Measurements from ENCODE around the gene STARD4. TPM values are rescaled to one million over a fixed set of nuclear protein-coding genes. Genes with fewer than 3 reads are reported as not detected.

STARD4 gene
- total RNA-seq, 1 donor from 2014 or later = 65.8 TPM

- no peaks in the 10 kb centered on the region for H3K27me3 Mint-ChIP-seq (ENCODE audit: low read depth)
- peaks cover 7% of the 10 kb centered on the region for H3K9me3 Mint-ChIP-seq
- TF ChIP-seq CTCF (IDR thresholded peaks at IDR 0.05; ENCODE audit: unreplicated experiment) = no peak
- no peak overlapping the region for H3K4me3 Mint-ChIP-seq
- no peak for DNase-seq (ENCODE audit: low spot score in 2 of 2, unreplicated experiment in 2 of 2)
- H3K4me1 Mint-ChIP-seq = peaks cover 10% of the 10 kb centered on the region
- H3K27ac Mint-ChIP-seq = no peak overlapping the region
- H3K36me3 Mint-ChIP-seq = peaks cover 2% of the 10 kb centered on the region
Measured at GRCh38 chr5:111472579-111472978, 39.8 kb downstream of the STARD4 start.

GRCh38 chr5:111472096-111472495 lies 40.2 kb downstream of the STARD4 start:
- Mint-ChIP-seq H3K4me1 (peaks cover 10% of the 10 kb centered on the region), H3K9me3 (peaks cover 12% of the 10 kb centered on the region), H3K27ac (no peak overlapping the region), H3K27me3 (ENCODE audit: low read depth) (no peaks in the 10 kb centered on the region), H3K36me3 (peaks cover 2% of the 10 kb centered on the region), H3K4me3 (no peak overlapping the region)
- DNase-seq (ENCODE audit: low spot score in 2 of 2, unreplicated experiment in 2 of 2) = no peak
- no peak for TF ChIP-seq CTCF (IDR thresholded peaks at IDR 0.05; ENCODE audit: unreplicated experiment)

GRCh38 chr5:111469903-111470302 lies 42.4 kb downstream of the STARD4 start:
- TF ChIP-seq CTCF (IDR thresholded peaks at IDR 0.05; ENCODE audit: unreplicated experiment) = no peak

GRCh38 chr5:111469293-111469896 lies 42.9 kb downstream of the STARD4 start:
- Mint-ChIP-seq H3K4me3 (no peak overlapping the region), H3K27ac (peak overlapping the region; percentile 18), H3K9me3 (peaks cover 37% of the 10 kb centered on the region), H3K4me1 (peaks cover 10% of the 10 kb centered on the region), H3K27me3 (ENCODE audit: low read depth) (no peaks in the 10 kb centered on the region), H3K36me3 (peaks cover 12% of the 10 kb centered on the region)
- no peak for TF ChIP-seq CTCF (IDR thresholded peaks at IDR 0.05; ENCODE audit: unreplicated experiment)
- DNase-seq (ENCODE audit: low spot score in 2 of 2, unreplicated experiment in 2 of 2) = no peak

More at GRCh38 chr5:111469903-111470302, 42.4 kb downstream of the STARD4 start:
- peaks cover 34% of the 10 kb centered on the region for H3K9me3 Mint-ChIP-seq
- no peak for DNase-seq (ENCODE audit: low spot score in 2 of 2, unreplicated experiment in 2 of 2)
- no peak overlapping the region for H3K27ac Mint-ChIP-seq
- no peaks in the 10 kb centered on the region for H3K27me3 Mint-ChIP-seq (ENCODE audit: low read depth)
- H3K4me1 Mint-ChIP-seq = peaks cover 10% of the 10 kb centered on the region
- no peak overlapping the region for H3K4me3 Mint-ChIP-seq
- H3K36me3 Mint-ChIP-seq = peaks cover 11% of the 10 kb centered on the region

GRCh38 chr5:111463311-111463710 lies 49.0 kb downstream of the STARD4 start:
- H3K4me1 Mint-ChIP-seq = peaks cover 18% of the 10 kb centered on the region
- peak overlapping the region; percentile 41 for H3K27ac Mint-ChIP-seq
- TF ChIP-seq CTCF (IDR thresholded peaks at IDR 0.05; ENCODE audit: unreplicated experiment) = no peak
- DNase-seq (ENCODE audit: low spot score in 2 of 2, unreplicated experiment in 2 of 2) = no peak
- peaks cover 18% of the 10 kb centered on the region for H3K36me3 Mint-ChIP-seq
- no peak overlapping the region for H3K4me3 Mint-ChIP-seq
- H3K9me3 Mint-ChIP-seq = peaks cover 40% of the 10 kb centered on the region
- no peaks in the 10 kb centered on the region for H3K27me3 Mint-ChIP-seq (ENCODE audit: low read depth)

Data from mesothelial cell of epicardium (in vitro differentiated cells).